Measurements from ENCODE around the gene KRTAP5-5.
"Not testable (repeated sequence)": the region's sequence is repeated elsewhere in the genome, so short reads cannot be mapped to it uniquely, and the experiment has no call there.

KRTAP5-5 gene

DNA sequence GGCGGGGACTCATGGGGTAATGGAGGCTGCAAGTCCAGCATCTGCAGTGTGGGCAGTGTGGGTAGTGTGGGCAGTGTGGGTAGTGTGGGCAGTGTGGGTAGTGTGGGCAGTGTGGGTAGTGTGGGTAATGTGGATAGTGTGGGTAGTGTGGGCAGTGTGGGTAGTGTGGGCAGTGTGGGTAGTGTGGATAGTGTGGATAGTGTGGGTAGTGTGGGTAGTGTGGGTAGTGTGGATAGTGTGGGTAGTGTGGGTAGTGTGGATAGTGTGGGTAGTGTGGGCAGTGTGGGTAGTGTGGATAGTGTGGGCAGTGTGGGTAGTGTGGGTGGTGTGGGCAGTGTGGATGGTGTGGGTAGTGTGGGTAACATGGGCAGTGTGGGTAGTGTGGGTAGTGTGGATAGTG, 40.9 kb downstream of the KRTAP5-5 start:
- not testable (repeated sequence) for H3K4me3 ChIP-seq (ENCODE audit: control insufficient read depth in 1 of 7, extremely low read depth in 1 of 7, insufficient read depth in 4 of 7, low read depth in 2 of 7, low read length in 6 of 7)
- H3K27me3 ChIP-seq (replicated peaks in 2 of 5; ENCODE audit: control insufficient read depth in 4 of 5, insufficient read depth in 5 of 5, low read length in 4 of 5), result peaks cover 0 to 55% (median 26%) of the 10 kb centered on the region in 5 experiments

DNA sequence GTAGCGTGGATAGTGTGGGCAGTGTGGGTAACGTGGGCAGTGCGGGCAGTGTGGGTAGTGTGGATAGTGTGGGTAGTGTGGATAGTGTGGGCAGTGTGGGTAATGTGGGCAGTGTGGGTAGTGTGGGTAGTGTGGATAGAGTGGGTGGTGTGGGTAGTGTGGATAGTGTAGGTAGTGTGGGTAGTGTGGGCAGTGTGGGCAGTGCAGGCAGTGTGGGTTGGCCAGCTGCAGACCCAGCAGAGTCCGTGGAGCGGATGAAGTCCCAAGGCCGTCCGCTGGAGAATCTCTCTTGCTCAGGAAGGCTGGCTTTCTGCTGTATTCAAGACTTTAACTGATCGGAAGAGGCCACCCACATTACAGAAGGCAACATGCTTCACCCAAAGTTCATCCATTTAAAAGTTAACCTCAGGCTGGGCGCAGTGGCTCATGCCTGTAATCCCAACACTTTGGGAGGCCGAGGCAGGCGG, 41.4 kb downstream of the KRTAP5-5 start:
- H3K9me3 ChIP-seq (ENCODE audit: control extremely low read depth in 1 of 5, control insufficient read depth in 4 of 5, insufficient read depth in 2 of 5, low read depth in 1 of 5, low read length in 4 of 5), result no peaks in the 10 kb centered on the region
- POLR2A ChIA-PET, result no interaction called here
- 92% methylated on average over 5 of the region's 11 CpGs for WGBS (ENCODE audit: insufficient coverage)
- H3K27me3 ChIP-seq (replicated peaks in 2 of 5; ENCODE audit: control insufficient read depth in 4 of 5, insufficient read depth in 5 of 5, low read length in 4 of 5), result peaks cover 0 to 57% (median 27%) of the 10 kb centered on the region in 5 experiments
- CTCF ChIA-PET, result interaction anchor here (1.0 kb wide), 1 partner anchor 19 kb away, joined by 3 read pairs; no protein-coding TSS in a partner anchor
- H3K4me1 ChIP-seq (ENCODE audit: control extremely low read depth in 1 of 4, control insufficient read depth in 4 of 4, insufficient read depth in 4 of 4, low read length in 3 of 4), result peaks cover 0 to 12% (median 4%) of the 10 kb centered on the region in 4 experiments
- no peak for DNase-seq
- H3K27ac ChIP-seq (ENCODE audit: insufficient read depth in 1 of 2, low read depth in 1 of 2, low read length in 2 of 2, poor library complexity in 1 of 2, severe bottlenecking in 2 of 2), result no peak overlapping the region
- no peaks in the 10 kb centered on the region for H3K36me3 ChIP-seq (ENCODE audit: control insufficient read depth in 4 of 4, insufficient read depth in 4 of 4, low read length in 3 of 4)
- no peak overlapping the region for H3K4me3 ChIP-seq (ENCODE audit: control insufficient read depth in 1 of 7, extremely low read depth in 1 of 7, insufficient read depth in 4 of 7, low read depth in 2 of 7, low read length in 6 of 7)

More for the DNA sequence above, 40.9 kb downstream of the KRTAP5-5 start:
- H3K27ac ChIP-seq (ENCODE audit: insufficient read depth in 1 of 2, low read depth in 1 of 2, low read length in 2 of 2, poor library complexity in 1 of 2, severe bottlenecking in 2 of 2); H3K36me3 ChIP-seq (ENCODE audit: control insufficient read depth in 4 of 4, insufficient read depth in 4 of 4, low read length in 3 of 4); POLR2A ChIA-PET; H3K9me3 ChIP-seq (ENCODE audit: control extremely low read depth in 1 of 5, control insufficient read depth in 4 of 5, insufficient read depth in 2 of 5, low read depth in 1 of 5, low read length in 4 of 5): not testable (repeated sequence)
- peaks cover 0 to 12% (median 4%) of the 10 kb centered on the region in 4 experiments for H3K4me1 ChIP-seq (ENCODE audit: control extremely low read depth in 1 of 4, control insufficient read depth in 4 of 4, insufficient read depth in 4 of 4, low read length in 3 of 4)
- CTCF ChIA-PET, result interaction anchor here (1.6 kb wide), 1 partner anchor 23 kb away, joined by 6 read pairs; no protein-coding TSS in a partner anchor
- DNase-seq, result peak in 1 of 3 donors; percentile 39
- no CpG with 5 or more reads among the region's 1 CpG for WGBS (ENCODE audit: insufficient coverage)

DNA sequence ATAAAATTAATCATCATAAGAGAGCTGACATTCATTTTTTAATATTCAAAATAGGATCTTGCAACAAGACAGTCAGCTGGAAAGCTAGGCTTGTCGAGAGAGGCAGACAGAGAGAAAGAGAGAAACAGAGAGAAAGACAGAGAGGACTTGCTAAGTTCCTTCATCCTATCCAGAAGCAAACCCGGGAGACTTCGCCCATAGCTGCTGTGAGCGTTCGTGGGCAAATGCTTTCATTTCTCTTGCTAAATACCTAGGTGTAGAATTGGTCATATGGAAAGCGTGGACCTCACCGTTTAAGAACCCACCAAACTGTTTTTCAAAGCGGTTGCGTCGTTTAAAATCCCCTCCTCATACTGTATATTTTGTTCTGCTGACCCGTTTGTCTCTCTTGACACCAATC, 42.1 kb downstream of the KRTAP5-5 start:
- ChIA-PET CTCF (interaction anchor here (1.0 kb wide), 1 partner anchor 20 kb away, joined by 3 read pairs; no protein-coding TSS in a partner anchor), POLR2A (no interaction called here)
- DNase-seq, result no peak

DNA sequence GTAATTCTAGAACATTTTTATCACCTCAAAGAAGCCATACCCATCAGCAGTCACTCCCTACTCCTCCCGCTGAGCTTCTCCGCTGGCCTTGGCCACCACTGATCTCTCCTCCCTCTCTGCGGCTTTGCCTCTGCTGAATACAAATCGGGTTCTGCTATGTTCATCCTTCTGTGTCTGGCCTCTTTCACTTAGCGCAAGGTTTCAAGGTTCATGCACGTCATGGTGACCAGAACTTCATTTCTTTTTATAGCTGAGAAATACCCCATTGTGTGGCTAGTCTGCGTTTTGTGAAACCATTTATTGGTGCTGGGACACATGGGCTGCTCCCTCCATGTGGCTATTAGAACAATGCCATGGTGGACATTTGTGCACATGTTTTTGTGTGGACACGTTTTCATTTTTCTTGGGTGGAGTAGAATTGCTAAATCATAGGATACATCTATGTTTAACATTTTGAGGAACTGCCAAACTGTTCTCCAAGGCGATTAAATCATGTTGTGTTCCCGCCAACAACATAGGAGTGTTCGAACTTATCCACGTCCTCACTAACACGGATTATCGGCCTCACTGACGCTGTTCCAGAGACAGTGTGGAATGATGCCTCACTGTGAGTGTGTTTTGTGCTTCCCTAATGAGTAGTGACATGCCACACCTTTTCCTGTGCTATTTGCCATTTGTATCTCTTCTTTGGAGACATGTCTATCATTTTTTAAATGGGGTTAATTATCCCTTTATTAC, 43.2 kb downstream of the KRTAP5-5 start:
- ChIA-PET CTCF (interaction anchor here (1.0 to 1.3 kb wide), 3 partner anchors 19 to 23 kb away, joined by 3 to 4 read pairs (median 3); no protein-coding TSS in a partner anchor), POLR2A (no interaction called here)
- H3K27me3 ChIP-seq (replicated peaks in 2 of 5; ENCODE audit: control insufficient read depth in 4 of 5, insufficient read depth in 5 of 5, low read length in 4 of 5), result peaks cover 0 to 57% (median 27%) of the 10 kb centered on the region in 5 experiments

More for the DNA sequence above, 42.1 kb downstream of the KRTAP5-5 start:
- peaks cover 0 to 59% (median 27%) of the 10 kb centered on the region in 5 experiments for H3K27me3 ChIP-seq (replicated peaks in 2 of 5; ENCODE audit: control insufficient read depth in 4 of 5, insufficient read depth in 5 of 5, low read length in 4 of 5)
- no peaks in the 10 kb centered on the region for H3K36me3 ChIP-seq (ENCODE audit: control insufficient read depth in 4 of 4, insufficient read depth in 4 of 4, low read length in 3 of 4)
- no peak overlapping the region for H3K4me3 ChIP-seq (ENCODE audit: control insufficient read depth in 1 of 7, extremely low read depth in 1 of 7, insufficient read depth in 4 of 7, low read depth in 2 of 7, low read length in 6 of 7)
- H3K4me1 ChIP-seq (ENCODE audit: control extremely low read depth in 1 of 4, control insufficient read depth in 4 of 4, insufficient read depth in 4 of 4, low read length in 3 of 4), result peaks cover 0 to 12% (median 4%) of the 10 kb centered on the region in 4 experiments
- no peak overlapping the region for H3K27ac ChIP-seq (ENCODE audit: insufficient read depth in 1 of 2, low read depth in 1 of 2, low read length in 2 of 2, poor library complexity in 1 of 2, severe bottlenecking in 2 of 2)
- H3K9me3 ChIP-seq (ENCODE audit: control extremely low read depth in 1 of 5, control insufficient read depth in 4 of 5, insufficient read depth in 2 of 5, low read depth in 1 of 5, low read length in 4 of 5), result no peaks in the 10 kb centered on the region
- WGBS (ENCODE audit: insufficient coverage), result 75% methylated on average over 11 of the region's 11 CpGs

DNA sequence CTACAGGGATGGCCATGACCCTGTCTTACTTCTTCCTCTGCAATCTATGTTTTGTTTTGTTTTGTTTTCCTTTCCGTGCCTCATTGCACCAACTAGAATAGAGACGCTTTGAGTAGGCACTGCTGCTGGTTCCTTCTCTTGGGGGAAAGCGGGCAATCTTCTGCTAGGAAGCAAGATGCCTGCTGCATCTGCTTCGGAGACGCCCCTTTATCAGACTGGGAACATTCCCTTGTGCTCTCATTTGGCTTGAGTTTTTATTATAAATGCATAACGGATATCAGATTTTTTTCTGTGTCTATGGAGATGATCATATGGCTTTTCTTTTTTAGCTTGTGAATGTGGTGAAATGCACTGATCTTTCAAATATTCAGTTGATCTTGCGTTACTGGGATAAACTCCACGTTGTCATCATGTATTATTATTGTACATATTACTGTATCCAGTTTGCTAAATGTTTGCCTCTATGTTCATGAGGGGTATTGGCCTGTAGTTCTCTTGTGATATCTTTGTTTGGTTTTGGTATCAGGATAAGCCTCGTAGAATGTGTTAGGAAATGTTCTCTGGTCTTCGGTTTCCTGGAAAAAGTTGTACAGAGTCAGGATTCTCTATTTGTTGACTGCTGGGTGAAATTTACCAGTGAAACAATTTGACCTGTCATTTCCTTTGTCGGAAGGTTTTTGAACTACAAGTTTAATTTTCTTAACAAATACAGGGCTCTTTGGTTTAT, 44.0 kb downstream of the KRTAP5-5 start:
- ChIA-PET CTCF (interaction anchor here (1.0 to 1.3 kb wide), 3 partner anchors 19 to 24 kb away, joined by 3 to 4 read pairs (median 3); no protein-coding TSS in a partner anchor), POLR2A (interaction anchor here (0.5 kb wide), 1 partner anchor 889 kb away, joined by 3 read pairs; no protein-coding TSS in a partner anchor)
- Histone ChIP-seq H3K4me3 (ENCODE audit: control insufficient read depth in 1 of 7, extremely low read depth in 1 of 7, insufficient read depth in 4 of 7, low read depth in 2 of 7, low read length in 6 of 7) (no peak overlapping the region), H3K27me3 (replicated peaks in 2 of 5; ENCODE audit: control insufficient read depth in 4 of 5, insufficient read depth in 5 of 5, low read length in 4 of 5) (peaks cover 0 to 50% (median 27%) of the 10 kb centered on the region in 5 experiments), H3K9me3 (ENCODE audit: control extremely low read depth in 1 of 5, control insufficient read depth in 4 of 5, insufficient read depth in 2 of 5, low read depth in 1 of 5, low read length in 4 of 5) (no peaks in the 10 kb centered on the region), H3K36me3 (ENCODE audit: control insufficient read depth in 4 of 4, insufficient read depth in 4 of 4, low read length in 3 of 4) (no peaks in the 10 kb centered on the region), H3K27ac (ENCODE audit: insufficient read depth in 1 of 2, low read depth in 1 of 2, low read length in 2 of 2, poor library complexity in 1 of 2, severe bottlenecking in 2 of 2) (no peak overlapping the region), H3K4me1 (ENCODE audit: control extremely low read depth in 1 of 4, control insufficient read depth in 4 of 4, insufficient read depth in 4 of 4, low read length in 3 of 4) (peaks cover 0 to 12% (median 4%) of the 10 kb centered on the region in 4 experiments)
- 60% methylated on average over 5 of the region's 11 CpGs for WGBS (ENCODE audit: insufficient coverage)
- DNase-seq, result no peak

More for the DNA sequence above, 43.2 kb downstream of the KRTAP5-5 start:
- WGBS (ENCODE audit: insufficient coverage), result 90% methylated on average over 14 of the region's 15 CpGs
- Histone ChIP-seq H3K4me3 (ENCODE audit: control insufficient read depth in 1 of 7, extremely low read depth in 1 of 7, insufficient read depth in 4 of 7, low read depth in 2 of 7, low read length in 6 of 7) (no peak overlapping the region), H3K36me3 (ENCODE audit: control insufficient read depth in 4 of 4, insufficient read depth in 4 of 4, low read length in 3 of 4) (no peaks in the 10 kb centered on the region), H3K4me1 (ENCODE audit: control extremely low read depth in 1 of 4, control insufficient read depth in 4 of 4, insufficient read depth in 4 of 4, low read length in 3 of 4) (peaks cover 0 to 12% (median 4%) of the 10 kb centered on the region in 4 experiments), H3K9me3 (ENCODE audit: control extremely low read depth in 1 of 5, control insufficient read depth in 4 of 5, insufficient read depth in 2 of 5, low read depth in 1 of 5, low read length in 4 of 5) (no peaks in the 10 kb centered on the region), H3K27ac (ENCODE audit: insufficient read depth in 1 of 2, low read depth in 1 of 2, low read length in 2 of 2, poor library complexity in 1 of 2, severe bottlenecking in 2 of 2) (no peak overlapping the region)
- no peak for DNase-seq

DNA sequence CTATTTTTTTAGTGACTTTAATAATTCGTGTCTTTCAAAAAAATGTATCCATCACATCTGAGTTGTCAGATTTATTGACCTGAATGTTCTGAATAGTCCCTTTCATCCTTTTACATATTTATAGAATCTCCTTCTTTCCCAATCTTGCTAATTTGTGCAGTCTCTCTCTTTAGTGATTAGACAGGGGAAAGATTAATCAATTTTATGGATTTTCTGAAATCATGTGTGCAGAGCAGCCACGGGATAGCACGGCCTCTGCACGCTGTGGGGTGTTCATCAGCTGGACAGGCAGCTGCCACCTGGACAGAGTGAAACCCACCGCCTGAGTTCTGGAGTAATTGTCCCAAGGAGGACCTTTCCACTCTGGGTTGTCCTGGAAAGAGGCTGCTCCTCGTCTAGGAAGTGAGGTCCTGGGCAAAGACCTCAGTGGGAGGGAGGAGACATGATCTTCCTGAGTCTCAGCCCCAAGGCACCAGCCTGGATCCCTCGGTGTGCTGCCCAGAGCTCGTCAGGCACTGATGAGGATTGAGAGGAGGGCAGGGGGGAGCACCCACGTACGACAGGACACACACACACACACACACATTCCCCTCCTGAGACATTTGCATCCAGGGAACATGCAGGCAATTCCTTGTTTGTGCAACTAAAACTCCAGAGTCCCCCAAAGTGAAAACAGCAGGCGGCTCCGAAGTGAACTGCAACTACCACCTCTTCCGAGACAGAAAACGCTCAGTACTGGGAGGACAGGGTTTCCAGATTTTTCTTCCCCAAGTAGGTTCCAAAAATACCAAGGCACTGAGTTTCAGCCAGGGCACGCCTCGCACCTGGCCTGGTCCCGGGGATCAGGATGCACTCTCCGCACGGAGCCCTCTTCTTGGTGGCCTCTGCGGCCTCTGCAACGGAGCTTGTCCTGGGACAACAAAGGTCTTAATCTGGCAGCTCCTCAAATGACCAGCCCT, 44.9 kb downstream of the KRTAP5-5 start:
- CTCF ChIA-PET, result interaction anchor here (1.4 kb wide), 1 partner anchor 19 kb away, joined by 6 read pairs; no protein-coding TSS in a partner anchor

More for the DNA sequence above, 44.9 kb downstream of the KRTAP5-5 start:
- Histone ChIP-seq H3K9me3 (ENCODE audit: control extremely low read depth in 1 of 5, control insufficient read depth in 4 of 5, insufficient read depth in 2 of 5, low read depth in 1 of 5, low read length in 4 of 5) (no peaks in the 10 kb centered on the region), H3K4me3 (ENCODE audit: control insufficient read depth in 1 of 7, extremely low read depth in 1 of 7, insufficient read depth in 4 of 7, low read depth in 2 of 7, low read length in 6 of 7) (no peak overlapping the region), H3K27me3 (replicated peaks in 2 of 5; ENCODE audit: control insufficient read depth in 4 of 5, insufficient read depth in 5 of 5, low read length in 4 of 5) (peaks cover 0 to 43% (median 24%) of the 10 kb centered on the region in 5 experiments), H3K4me1 (ENCODE audit: control extremely low read depth in 1 of 4, control insufficient read depth in 4 of 4, insufficient read depth in 4 of 4, low read length in 3 of 4) (peaks cover 0 to 6% (median 1%) of the 10 kb centered on the region in 4 experiments), H3K27ac (ENCODE audit: insufficient read depth in 1 of 2, low read depth in 1 of 2, low read length in 2 of 2, poor library complexity in 1 of 2, severe bottlenecking in 2 of 2) (no peak overlapping the region), H3K36me3 (ENCODE audit: control insufficient read depth in 4 of 4, insufficient read depth in 4 of 4, low read length in 3 of 4) (no peaks in the 10 kb centered on the region)
- POLR2A ChIA-PET, result no interaction called here
- 90% methylated on average over 18 of the region's 21 CpGs for WGBS (ENCODE audit: insufficient coverage)
- DNase-seq, result no peak

Measured in common myeloid progenitor, CD34-positive (primary cell).